H1 (cell line): ENCODE results near the gene PHC3. TPM values are rescaled to one million over a fixed set of nuclear protein-coding genes. Genes with fewer than 3 reads are reported as not detected.

Source experiments
- CBX8 ChIP-seq: fragments of 300-800, 300-1000 bp; sonication (generic); IDR thresholded peaks from 2 replicates; pipeline ENCODE4 v1.7.1; 2016; ENCODE audit warnings: low read depth, low read length, borderline replicate concordance
- EGR1 ChIP-seq: IDR thresholded peaks from 2 replicates; pipeline ENCODE4 v1.6.1; 2011; ENCODE audit warnings: low read depth, low read length, borderline replicate concordance
- JUND ChIP-seq: IDR thresholded peaks from 2 replicates; pipeline ENCODE4 v1.6.1; 2011; ENCODE audit warnings: mild to moderate bottlenecking, improper control_type of control experiment, low read length
- NANOG ChIP-seq: IDR thresholded peaks from 2 replicates; pipeline ENCODE4 v1.6.1; 2011; ENCODE audit warnings: low read length, low read depth, mild to moderate bottlenecking, inconsistent platforms; ENCODE audit not compliant: insufficient read depth, poor library complexity, severe bottlenecking
- POU5F1 ChIP-seq: IDR thresholded peaks from 2 replicates; pipeline ENCODE4 v1.6.1; 2011; ENCODE audit warnings: low read depth, mild to moderate bottlenecking, low read length, moderate library complexity
- RFX5 ChIP-seq: IDR thresholded peaks from 2 replicates; pipeline ENCODE4 v1.6.1; 2011; ENCODE audit warnings: low read depth, low read length, improper control_type of control experiment, borderline replicate concordance
- RXRA ChIP-seq: IDR thresholded peaks from 2 replicates; pipeline ENCODE4 v1.6.1; 2011; ENCODE audit warnings: low read depth, mild to moderate bottlenecking, low read length, moderate library complexity; ENCODE audit not compliant: insufficient read depth
- SIN3A ChIP-seq, 2 experiments: IDR thresholded peaks in 1 of 2; conservative IDR thresholded peaks in 1 of 2; 2 replicates each; pipeline ENCODE4 v1.6.1; 2011 to 2012; ENCODE audit warnings: low read length in 2 of 2, improper control_type of control experiment in 1 of 2, low read depth in 1 of 2, mild to moderate bottlenecking in 1 of 2
- SP1 ChIP-seq: IDR thresholded peaks from 2 replicates; pipeline ENCODE4 v1.6.1; 2011; ENCODE audit warnings: low read depth, low read length
- SP4 ChIP-seq: IDR thresholded peaks from 2 replicates; pipeline ENCODE4 v1.6.1; 2012; ENCODE audit warnings: low read length, inconsistent platforms
- polyA plus RNA-seq, 7 experiments: library from polyadenylated mRNA; depleted of rRNA in 3 of 7; stranded (reverse) in 5 of 7; unstranded in 2 of 7; fragments of >200 nt in 5 of 7; fragments of 200-250 nt in 2 of 7; gene quantifications; 1 replicate in 5 of 7; 2 replicates in 1 of 7; 4 replicates in 1 of 7; pipeline versions ENCODE4 v1.2.1 to v1.2.3, GENCODE V29; 2011 to 2013; ENCODE audit warnings: missing spikeins in 2 of 7, mixed read lengths in 2 of 7
- total RNA-seq: library from RNA; stranded (reverse); fragmentation: NEBNext Ultra II Directional; extraction: Animal tissue kit (Norgen Biotek cat#: 25700); gene quantifications from 2 replicates; pipeline ENCODE4 v1.2.1, GENCODE V29; 2021

Gene PHC3
- total and polyA plus RNA-seq, 2 of the 8 experiments (the other 6 are each of a cell fraction or from before 2014, with no cell fraction given) = 26.4 to 29.2 TPM

DNA sequence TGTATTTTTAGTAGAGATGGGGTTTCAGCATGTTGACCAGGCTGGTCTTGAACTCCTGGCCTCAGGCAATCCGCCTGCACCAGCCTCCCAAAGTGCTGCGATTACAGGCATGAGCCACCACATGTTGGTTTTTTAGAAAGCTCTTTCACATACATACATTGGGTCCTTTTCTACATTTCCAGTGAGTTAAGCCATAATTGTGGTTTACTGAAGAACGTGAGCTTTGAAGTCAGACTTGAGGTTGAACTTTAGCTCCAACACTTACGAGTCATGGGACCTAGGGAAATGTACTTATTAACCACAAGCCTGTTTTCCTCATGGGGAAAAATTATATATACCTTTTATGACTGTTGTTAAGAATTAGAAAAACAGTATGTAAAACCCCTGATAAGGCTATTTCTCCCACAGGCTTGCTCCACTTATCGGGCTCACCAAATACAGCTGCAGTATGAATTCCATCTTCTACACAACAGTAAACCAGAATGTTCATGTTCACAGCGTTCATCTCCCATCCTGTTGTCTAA, 104.8 kb downstream of the PHC3 start (continued):
- TF ChIP-seq POU5F1 = no peak
- no peak for TF ChIP-seq SP1
- TF ChIP-seq RXRA = no peak
- no peak for TF ChIP-seq JUND
- TF ChIP-seq EGR1 = no peak
- TF ChIP-seq RFX5 = no peak
- no peak for TF ChIP-seq SIN3A (conservative IDR thresholded peaks at IDR 0.05 in 1 of 2, IDR thresholded peaks at IDR 0.05 in 1 of 2; ENCODE audit: low read depth in 1 of 2, low read length in 2 of 2)
- no peak for TF ChIP-seq NANOG
- no peak for TF ChIP-seq CBX8
- TF ChIP-seq SP4 = no peak
